Fibroblast of lung (primary cell): ENCODE results near the gene DENND4A. TPM values are rescaled to one million over a fixed set of nuclear protein-coding genes. Genes with fewer than 3 reads are reported as not detected.

Experiments used
- DNase-seq, 2 donors: peaks; one replicate each; pipeline versions ENCODE4 v3.0.0 to v3.0.0-alpha.2; 2010; ENCODE audit warnings: low read depth in 2 of 2
- H2AFZ ChIP-seq: 2 replicates; pipeline ENCODE4 v1.5.1; 2012; ENCODE audit warnings: low read length, control low read depth, inconsistent platforms
- H3K27ac ChIP-seq: 2 replicates; pipeline ENCODE4 v1.5.1; 2011; ENCODE audit warnings: low read length, control low read depth; ENCODE audit not compliant: insufficient read depth
- H3K27me3 ChIP-seq: 2 replicates; pipeline ENCODE4 v1.5.1; 2011; ENCODE audit warnings: mild to moderate bottlenecking, low read length; ENCODE audit not compliant: control insufficient read depth, insufficient read depth
- H3K36me3 ChIP-seq: 2 replicates; pipeline ENCODE4 v1.5.1; 2011; ENCODE audit warnings: low read length; ENCODE audit not compliant: control insufficient read depth, insufficient read depth
- H3K4me1 ChIP-seq: 2 replicates; pipeline ENCODE4 v1.5.1; 2011; ENCODE audit warnings: low read length; ENCODE audit not compliant: control insufficient read depth, insufficient read depth; ENCODE audit errors: extremely low read depth
- H3K4me2 ChIP-seq: 2 replicates; pipeline ENCODE4 v1.5.1; 2011; ENCODE audit warnings: low read length, control low read depth; ENCODE audit not compliant: insufficient read depth; ENCODE audit errors: extremely low read depth
- H3K4me3 ChIP-seq, 4 experiments: fragments of 200-600 bp in 1 of 4; sonication (generic) in 1 of 4; replicated peaks in 1 of 4; 2 replicates each; pipeline ENCODE4 v1.5.1; 2011 to 2016; ENCODE audit warnings: low read length in 4 of 4, low read depth in 3 of 4, mild to moderate bottlenecking in 3 of 4, control low read depth in 2 of 4, inconsistent platforms in 1 of 4, mixed read lengths in 1 of 4; ENCODE audit not compliant: insufficient read depth in 1 of 4; ENCODE audit errors: control extremely low read depth in 1 of 4
- H3K79me2 ChIP-seq: 2 replicates; pipeline ENCODE4 v1.5.1; 2012; ENCODE audit warnings: mild to moderate bottlenecking, low read length, inconsistent platforms; ENCODE audit not compliant: control insufficient read depth, insufficient read depth
- H3K9ac ChIP-seq: 2 replicates; pipeline ENCODE4 v1.5.1; 2011; ENCODE audit warnings: mild to moderate bottlenecking, low read length, control low read depth; ENCODE audit not compliant: insufficient read depth
- H3K9me3 ChIP-seq: 2 replicates; pipeline ENCODE4 v1.5.1; 2012; ENCODE audit warnings: low read depth, low read length; ENCODE audit not compliant: control insufficient read depth, insufficient read depth
- H4K20me1 ChIP-seq: 2 replicates; pipeline ENCODE4 v1.5.1; 2011; ENCODE audit warnings: low read length; ENCODE audit not compliant: control insufficient read depth, insufficient read depth; ENCODE audit errors: extremely low read depth
- CTCF ChIP-seq, 2 donors: IDR thresholded peaks in 1 of 2; conservative IDR thresholded peaks in 1 of 2; 1 replicate in 1 of 2; 2 replicates in 1 of 2; pipeline ENCODE4 v1.5.1; 2011 to 2012; ENCODE audit warnings: low read length in 2 of 2, control low read depth in 1 of 2, inconsistent platforms in 1 of 2, low read depth in 1 of 2, mild to moderate bottlenecking in 1 of 2
- EZH2 ChIP-seq: IDR thresholded peaks from 2 replicates; pipeline ENCODE4 v1.5.1; 2012; ENCODE audit warnings: low read length, control low read depth, mild to moderate bottlenecking; ENCODE audit errors: missing control alignments
- polyA plus RNA-seq, 2 donors: library from polyadenylated mRNA; depleted of rRNA in 1 of 2; stranded (reverse) in 1 of 2; unstranded in 1 of 2; fragments of >200 nt; gene quantifications; 2 replicates each; pipeline ENCODE4 v1.2.1, GENCODE V29; 2011 to 2012; ENCODE audit warnings: missing spikeins in 1 of 2
- total RNA-seq: library from RNA; depleted of rRNA; stranded (reverse); fragments of >200 nt; gene quantifications from 2 replicates; pipeline ENCODE4 v1.2.1, GENCODE V29; 2014

The DENND4A gene
- total and polyA plus RNA-seq, 2 donors (not counting 1 experiment from before 2014, with no cell fraction given): 16.7 to 30.6 TPM

- Histone ChIP-seq H3K4me1 (no peaks in the 10 kb centered on the region), H2AFZ (no peak overlapping the region)
Observed at GRCh38 chr15:65663521-65663920, 128.6 kb downstream of the DENND4A start.

GRCh38 chr15:65660927-65661326 is 131.2 kb downstream of the DENND4A start:
- H2AFZ ChIP-seq: no peak overlapping the region
- H3K4me3 ChIP-seq: no peak overlapping the region
- no peaks in the 10 kb centered on the region for H4K20me1 ChIP-seq
- DNase-seq: peak in 1 of 2 donors; percentile 77
- H3K4me1 ChIP-seq: no peaks in the 10 kb centered on the region
- H3K36me3 ChIP-seq: no peaks in the 10 kb centered on the region
- H3K27me3 ChIP-seq: no peaks in the 10 kb centered on the region
- no peaks in the 10 kb centered on the region for H3K79me2 ChIP-seq
- H3K9me3 ChIP-seq: no peaks in the 10 kb centered on the region
- H3K4me2 ChIP-seq: no peak overlapping the region
- no peak for TF ChIP-seq EZH2
- no peak for TF ChIP-seq CTCF (conservative IDR thresholded peaks at IDR 0.05 in 1 of 2, IDR thresholded peaks at IDR 0.05 in 1 of 2; ENCODE audit: low read depth in 1 of 2, low read length in 2 of 2)
- H3K27ac ChIP-seq: no peak overlapping the region
- no peak overlapping the region for H3K9ac ChIP-seq

More at GRCh38 chr15:65663521-65663920, 128.6 kb downstream of the DENND4A start:
- TF ChIP-seq EZH2 (no peak), CTCF (conservative IDR thresholded peaks at IDR 0.05 in 1 of 2, IDR thresholded peaks at IDR 0.05 in 1 of 2; ENCODE audit: low read depth in 1 of 2, low read length in 2 of 2) (no peak)
- no peak for DNase-seq
- no peaks in the 10 kb centered on the region for H3K27me3 ChIP-seq
- H3K36me3 ChIP-seq: no peaks in the 10 kb centered on the region
- no peaks in the 10 kb centered on the region for H3K9me3 ChIP-seq
- no peaks in the 10 kb centered on the region for H4K20me1 ChIP-seq
- H3K4me2 ChIP-seq: no peak overlapping the region
- no peak overlapping the region for H3K27ac ChIP-seq
- H3K79me2 ChIP-seq: no peaks in the 10 kb centered on the region
- H3K4me3 ChIP-seq: no peak overlapping the region
- H3K9ac ChIP-seq: no peak overlapping the region

- no peaks in the 10 kb centered on the region for H3K9me3 ChIP-seq
- H2AFZ ChIP-seq: no peak overlapping the region
- H3K36me3 ChIP-seq: no peaks in the 10 kb centered on the region
- no peak overlapping the region for H3K9ac ChIP-seq
- no peak overlapping the region for H3K4me3 ChIP-seq
- no peaks in the 10 kb centered on the region for H4K20me1 ChIP-seq
- no peak overlapping the region for H3K27ac ChIP-seq
- no peak overlapping the region for H3K4me2 ChIP-seq
- H3K79me2 ChIP-seq: no peaks in the 10 kb centered on the region
- DNase-seq: no peak
- H3K4me1 ChIP-seq: no peaks in the 10 kb centered on the region
- TF ChIP-seq CTCF (conservative IDR thresholded peaks at IDR 0.05 in 1 of 2, IDR thresholded peaks at IDR 0.05 in 1 of 2; ENCODE audit: low read depth in 1 of 2, low read length in 2 of 2) (no peak), EZH2 (no peak)
- H3K27me3 ChIP-seq: no peaks in the 10 kb centered on the region
Observed at GRCh38 chr15:65659502-65660052, 132.5 kb downstream of the DENND4A start.
